HG03064 (cell line): ENCODE data around the gene UTP25.
"Not testable (repeated sequence)": the region's sequence is repeated elsewhere in the genome, so short reads cannot be mapped to it uniquely, and the experiment has no call there.

Source experiments
- ATAC-seq: cut with Tn5 transposase; IDR thresholded peaks from one replicate; pipeline ENCODE4 v1.9.1; 2021; ENCODE audit warnings: low read depth; ENCODE audit not compliant: unreplicated experiment

UTP25 gene

GRCh38 chr1:209889077-209889418 is 61.3 kb downstream of the UTP25 start:
- ATAC-seq: no peak

- ATAC-seq: no peak
Observed at GRCh38 chr1:209890641-209891330, 63.0 kb downstream of the UTP25 start.

GRCh38 chr1:209893751-209894150 is 66.0 kb downstream of the UTP25 start:
- no peak for ATAC-seq

- ATAC-seq: no peak
Observed at GRCh38 chr1:209895709-209896108, 67.9 kb downstream of the UTP25 start.

GRCh38 chr1:209896346-209896745 is 68.6 kb downstream of the UTP25 start:
- ATAC-seq: no peak

GRCh38 chr1:209898271-209898670 is 70.5 kb downstream of the UTP25 start:
- ATAC-seq: not testable (repeated sequence)

- ATAC-seq: not testable (repeated sequence)
Observed at GRCh38 chr1:209898851-209899250, 71.1 kb downstream of the UTP25 start.

- ATAC-seq: no peak
Observed at GRCh38 chr1:209899948-209900347, 72.2 kb downstream of the UTP25 start.

- ATAC-seq: no peak
Observed at GRCh38 chr1:209900734-209901133, 73.0 kb downstream of the UTP25 start.

- no peak for ATAC-seq
Observed at GRCh38 chr1:209901211-209901610, 73.4 kb downstream of the UTP25 start.

GRCh38 chr1:209904774-209905173 is 77.0 kb downstream of the UTP25 start:
- not testable (repeated sequence) for ATAC-seq
